Activated naive CD4-positive, alpha-beta T cell treated with anti-CD3 and anti-CD28 coated beads, Interleukin-2, amount 50 U/mL, for 16 hours (primary cell): Measurements from ENCODE around the gene HEATR1.
"Not testable (repeated sequence)": the region's sequence is repeated elsewhere in the genome, so short reads cannot be mapped to it uniquely, and the experiment has no call there.

ENCODE experiments used
- DNase-seq: peaks from one replicate; pipeline ENCODE4 v3.0.0-alpha.2; 2020

HEATR1 gene

GRCh38 chr1:236603991-236604904 is at the start of gene HEATR1:
TSS of gene HEATR1 (minus strand) at chr1:236604516. CDS start at chr1:236604095, 421 bp downstream.
- peak; percentile 88 for DNase-seq

- DNase-seq = no peak
These were observed 40.8 kb upstream of the HEATR1 start for GRCh38 chr1:236645016-236645680.

- DNase-seq = no peak
These were observed 38.4 kb upstream of the HEATR1 start for GRCh38 chr1:236642763-236643162.

- no peak for DNase-seq
These were observed 35.4 kb upstream of the HEATR1 start for GRCh38 chr1:236639686-236640085.

GRCh38 chr1:236638945-236639344 is 34.6 kb upstream of the HEATR1 start:
- no peak for DNase-seq

GRCh38 chr1:236636017-236636416 is 31.7 kb upstream of the HEATR1 start:
- DNase-seq = no peak

- DNase-seq = no peak
These were observed 23.6 kb upstream of the HEATR1 start for GRCh38 chr1:236627727-236628408.

- no peak for DNase-seq
These were observed 19.3 kb upstream of the HEATR1 start for GRCh38 chr1:236623371-236624166.

- no peak for DNase-seq
These were observed 18.1 kb upstream of the HEATR1 start for GRCh38 chr1:236622407-236622806.

GRCh38 chr1:236619398-236619797 is 15.1 kb upstream of the HEATR1 start:
- DNase-seq = no peak

GRCh38 chr1:236618507-236618906 is 14.2 kb upstream of the HEATR1 start:
- no peak for DNase-seq

GRCh38 chr1:236615399-236616148 is 11.3 kb upstream of the HEATR1 start:
- DNase-seq = no peak

GRCh38 chr1:236612349-236612748 is 8.0 kb upstream of the HEATR1 start:
- DNase-seq = no peak

- no peak for DNase-seq
These were observed 4.8 kb upstream of the HEATR1 start for GRCh38 chr1:236608930-236609726.

- DNase-seq = not testable (repeated sequence)
These were observed 3.3 kb upstream of the HEATR1 start for GRCh38 chr1:236607597-236607996.

GRCh38 chr1:236604905-236605806 is 840 bp upstream of the HEATR1 start:
- DNase-seq = no peak

GRCh38 chr1:236602171-236602570 is 2.1 kb downstream of the HEATR1 start:
- no peak for DNase-seq

- no peak for DNase-seq
These were observed 13.7 kb downstream of the HEATR1 start for GRCh38 chr1:236590553-236591150.

GRCh38 chr1:236589531-236589930 is 14.8 kb downstream of the HEATR1 start:
- DNase-seq = no peak

GRCh38 chr1:236581528-236581927 is 22.8 kb downstream of the HEATR1 start:
- DNase-seq = no peak
